PC-9 (cell line): ENCODE data around the gene GFER. TPM values are rescaled to one million over a fixed set of nuclear protein-coding genes. Genes with fewer than 3 reads are reported as not detected.
"Not testable (repeated sequence)": the region's sequence is repeated elsewhere in the genome, so short reads cannot be mapped to it uniquely, and the experiment has no call there.

ENCODE experiments used
- BruUV-seq: library from RNA; stranded (reverse); fragments of 400-500 nt; replicated peaks from 2 replicates; lab custom pipeline; 2021; lab: Mats Ljungman, UMichigan
- CTCF ChIA-PET: fragments of 300-600 bp; sonication (Branson Sonifier 250); formaldehyde crosslinking; loops from one replicate; lab custom pipeline; 2022; ENCODE audit warnings: antibody characterized with exemption; lab: Charles Lee
- POLR2A ChIA-PET: fragments of 300-600 bp; sonication (Branson Sonifier 250); formaldehyde crosslinking; loops from one replicate; lab custom pipeline; 2022; ENCODE audit warnings: antibody characterized with exemption; ENCODE audit not compliant: unreplicated experiment; lab: Charles Lee
- DNase-seq, 2 experiments: peaks; one replicate each; pipeline versions ENCODE4 v3.0.0 to v3.0.0-alpha.2; 2015 to 2022; ENCODE audit warnings: mixed read lengths in 1 of 2
- H2AFZ ChIP-seq: fragments of 200-600 bp; sonication (generic); 2 replicates; pipeline ENCODE4 v1.8.1; 2017; ENCODE audit warnings: antibody characterized with exemption
- H3F3A ChIP-seq: fragments of 200-600 bp; sonication (generic); 2 replicates; pipeline ENCODE4 v1.8.1; 2017; ENCODE audit warnings: antibody characterized with exemption, mild to moderate bottlenecking, low read depth; ENCODE audit not compliant: insufficient read depth
- H3K27ac ChIP-seq: fragments of 200-600 bp; sonication (generic); 2 replicates; pipeline ENCODE4 v1.6.1; 2016; ENCODE audit warnings: mixed run types
- H3K27me3 ChIP-seq: fragments of 200-600 bp; sonication (generic); 2 replicates; pipeline ENCODE4 v1.6.1; 2016; ENCODE audit warnings: low read depth, mixed run types; ENCODE audit not compliant: insufficient read depth
- H3K36me3 ChIP-seq: fragments of 200-600 bp; sonication (generic); 2 replicates; pipeline ENCODE4 v1.6.1; 2016; ENCODE audit warnings: low read depth, mixed run types
- H3K4me1 ChIP-seq: fragments of 200-600 bp; sonication (generic); replicated peaks from 2 replicates; pipeline ENCODE4 v1.6.1; 2016; ENCODE audit warnings: mixed run types; ENCODE audit not compliant: insufficient read depth
- H3K4me2 ChIP-seq: fragments of 200-600 bp; sonication (generic); 2 replicates; pipeline ENCODE4 v1.6.1; 2017; ENCODE audit warnings: mixed run types
- H3K4me3 ChIP-seq: fragments of 200-600 bp; sonication (generic); 2 replicates; pipeline ENCODE4 v1.6.1; 2016; ENCODE audit warnings: mixed run types
- H3K79me2 ChIP-seq: fragments of 200-600 bp; sonication (generic); 2 replicates; pipeline ENCODE4 v1.6.1; 2017; ENCODE audit warnings: low read depth, mixed run types
- H3K9me2 ChIP-seq: fragments of 200-600 bp; sonication (generic); 2 replicates; pipeline ENCODE4 v1.8.1; 2017; ENCODE audit warnings: mild to moderate bottlenecking; ENCODE audit not compliant: insufficient read depth
- H3K9me3 ChIP-seq: fragments of 200-600 bp; sonication (generic); 2 replicates; pipeline ENCODE4 v1.8.1; 2016; ENCODE audit warnings: low read depth; ENCODE audit not compliant: insufficient read depth
- H4K20me1 ChIP-seq: fragments of 200-600 bp; sonication (generic); 2 replicates; pipeline ENCODE4 v1.8.1; 2017; ENCODE audit not compliant: insufficient read depth
- CTCF ChIP-seq: fragments of 200-600 bp; sonication (generic); conservative IDR thresholded peaks from 2 replicates; pipeline ENCODE4 v1.6.1; 2017; ENCODE audit warnings: mixed run types, antibody characterized with exemption, mild to moderate bottlenecking, moderate library complexity
- EZH2 ChIP-seq: fragments of 200-600 bp; sonication (generic); IDR thresholded peaks from 2 replicates; pipeline ENCODE4 v1.8.0; 2017; ENCODE audit warnings: antibody characterized with exemption, low read depth
- intact Hi-C: fragments of 100-400 bp; cut with micrococcal nuclease; formaldehyde crosslinking; loops from one replicate; pipeline ENCODE4 v1.10.0; 2022; ENCODE audit not compliant: unreplicated experiment
- total RNA-seq: library from RNA; stranded (reverse); gene quantifications from 2 replicates; pipeline ENCODE4 v1.2.3, GENCODE V29; 2021

The GFER gene
- total RNA-seq, 1 experiment from 2014 or later, result 59.7 TPM

- CTCF ChIA-PET, result no interaction called here
- H3K79me2 ChIP-seq, result peaks cover 66% of the 10 kb centered on the region
- H3K27me3 ChIP-seq, result no peaks in the 10 kb centered on the region
- peak overlapping the region; percentile 92 for H3K4me2 ChIP-seq
- no TSS peak for BruUV-seq
- 0 out of 2 replicates have a peak overlapping the region, but pooled peaks have one; percentile 94 for H3K27ac ChIP-seq
- no peak for DNase-seq
- H3K4me3 ChIP-seq, result peak overlapping the region; percentile 39; the same call in 1 of the 2 replicates
- H3K4me1 ChIP-seq, result peaks cover 16% of the 10 kb centered on the region
- POLR2A ChIA-PET, result no interaction called here
- TF ChIP-seq CTCF, result no peak
- no peak for TF ChIP-seq EZH2
- H3K9me2 ChIP-seq, result no peaks in the 10 kb centered on the region
- peaks cover 22% of the 10 kb centered on the region for H3K36me3 ChIP-seq
- peaks cover 47% of the 10 kb centered on the region for H3F3A ChIP-seq
- H4K20me1 ChIP-seq, result peaks cover 37% of the 10 kb centered on the region
- intact Hi-C loops, result loop anchor here (5.0 kb wide), 1 partner anchor 189 kb away; the partner anchor contains the start of genes EME2, MRPS34 and NME3
- H3K9me3 ChIP-seq, result no peaks in the 10 kb centered on the region
- no peak overlapping the region for H2AFZ ChIP-seq
These were observed 22.3 kb upstream of the GFER start for GRCh38 chr16:1961651-1962067.

GRCh38 chr16:1962161-1963153, 21.5 kb upstream of the GFER start:
- H3K9me3 ChIP-seq, H2AFZ ChIP-seq, POLR2A ChIA-PET, BruUV-seq, CTCF ChIA-PET, DNase-seq, H3K27me3 ChIP-seq, H3K9me2 ChIP-seq: not testable (repeated sequence)
- Histone ChIP-seq H3F3A (peaks cover 47% of the 10 kb centered on the region), H4K20me1 (peaks cover 37% of the 10 kb centered on the region), H3K36me3 (peaks cover 22% of the 10 kb centered on the region), H3K4me2 (peak overlapping the region; percentile 92), H3K4me1 (peaks cover 16% of the 10 kb centered on the region), H3K27ac (peak overlapping the region; percentile 94), H3K79me2 (peaks cover 69% of the 10 kb centered on the region), H3K4me3 (peak overlapping the region; percentile 83)
- intact Hi-C loops, result loop anchor here (5.0 kb wide), 1 partner anchor 190 kb away; the partner anchor contains the start of genes EME2, MRPS34 and NME3

GRCh38 chr16:1963806-1964505, 20.0 kb upstream of the GFER start:
- Histone ChIP-seq H3K4me1 (peaks cover 13% of the 10 kb centered on the region), H3K9me2 (no peaks in the 10 kb centered on the region), H4K20me1 (peaks cover 37% of the 10 kb centered on the region), H3K36me3 (peaks cover 22% of the 10 kb centered on the region), H3K27me3 (no peaks in the 10 kb centered on the region), H3K4me3 (peak overlapping the region; percentile 83), H3K27ac (peak overlapping the region; percentile 94), H2AFZ (no peak overlapping the region), H3F3A (peaks cover 47% of the 10 kb centered on the region), H3K9me3 (no peaks in the 10 kb centered on the region), H3K4me2 (peak overlapping the region; percentile 92), H3K79me2 (peaks cover 69% of the 10 kb centered on the region)
- intact Hi-C loops, result loop anchor here (5.0 kb wide), 1 partner anchor 192 kb away; the partner anchor contains the start of genes EME2, MRPS34 and NME3
- no peak for DNase-seq
- TF ChIP-seq EZH2, result no peak
- ChIA-PET POLR2A (interaction anchor here (0.5 to 1.0 kb wide), 15 partner anchors 16 to 911 kb away, joined by 3 to 30 read pairs (median 7); partner anchors contain the start of genes MSRB1, NHERF2 and TRAF7), CTCF (no interaction called here)
- TSS peak; percentile 60 for BruUV-seq
